ENCODE results near the gene CCDC170. TPM values are rescaled to one million over a fixed set of nuclear protein-coding genes. Genes with fewer than 3 reads are reported as not detected.
A peak's percentile ranks its signal among the peaks of the same experiment; 100 is the strongest.
"Not testable (repeated sequence)": the region's sequence is repeated elsewhere in the genome, so short reads cannot be mapped to it uniquely, and the experiment has no call there.

CCDC170 gene
- total and polyA plus RNA-seq, 9 donors = 0.41 to 1.4 (median 0.67) TPM

GRCh38 chr6:151506761-151507160 is 12.9 kb downstream of the CCDC170 start:
- Histone ChIP-seq H3K4me1 (ENCODE audit: control insufficient read depth, insufficient read depth, low read length) (no peaks in the 10 kb centered on the region), H3K27me3 (ENCODE audit: control insufficient read depth, insufficient read depth, low read length) (no peaks in the 10 kb centered on the region), H3K4me3 (ENCODE audit: low read length) (no peak overlapping the region), H3K9me3 (replicated peaks; ENCODE audit: control insufficient read depth, low read depth, low read length) (no peaks in the 10 kb centered on the region), H3K36me3 (ENCODE audit: control insufficient read depth, insufficient read depth, low read length) (no peaks in the 10 kb centered on the region), H3K27ac (ENCODE audit: low read length) (no peak overlapping the region)
- peak; percentile 31 for DNase-seq
- WGBS (ENCODE audit: insufficient coverage) = 100% methylated on average over 1 of the region's 2 CpGs

GRCh38 chr6:151509048-151509447 is 15.2 kb downstream of the CCDC170 start:
- H3K36me3 ChIP-seq (ENCODE audit: control insufficient read depth, insufficient read depth, low read length) = no peaks in the 10 kb centered on the region
- no peak overlapping the region for H3K27ac ChIP-seq (ENCODE audit: low read length)
- H3K4me3 ChIP-seq (ENCODE audit: low read length) = no peak overlapping the region
- WGBS (ENCODE audit: insufficient coverage) = no CpG with 5 or more reads among the region's 2 CpGs
- H3K4me1 ChIP-seq (ENCODE audit: control insufficient read depth, insufficient read depth, low read length) = no peaks in the 10 kb centered on the region
- no peaks in the 10 kb centered on the region for H3K27me3 ChIP-seq (ENCODE audit: control insufficient read depth, insufficient read depth, low read length)
- DNase-seq = no peak
- no peaks in the 10 kb centered on the region for H3K9me3 ChIP-seq (replicated peaks; ENCODE audit: control insufficient read depth, low read depth, low read length)

- Histone ChIP-seq H3K4me1 (ENCODE audit: control insufficient read depth, insufficient read depth, low read length) (no peaks in the 10 kb centered on the region), H3K27ac (ENCODE audit: low read length) (no peak overlapping the region), H3K4me3 (ENCODE audit: low read length) (no peak overlapping the region), H3K9me3 (replicated peaks; ENCODE audit: control insufficient read depth, low read depth, low read length) (no peaks in the 10 kb centered on the region), H3K27me3 (ENCODE audit: control insufficient read depth, insufficient read depth, low read length) (no peaks in the 10 kb centered on the region), H3K36me3 (ENCODE audit: control insufficient read depth, insufficient read depth, low read length) (no peaks in the 10 kb centered on the region)
- no peak for DNase-seq
- WGBS (ENCODE audit: insufficient coverage) = 80% methylated on average over 2 of the region's 5 CpGs
These were observed 18.7 kb downstream of the CCDC170 start for GRCh38 chr6:151512481-151512880.

- no peaks in the 10 kb centered on the region for H3K27me3 ChIP-seq (ENCODE audit: control insufficient read depth, insufficient read depth, low read length)
- no peak for DNase-seq
- no peak overlapping the region for H3K27ac ChIP-seq (ENCODE audit: low read length)
- H3K4me3 ChIP-seq (ENCODE audit: low read length) = no peak overlapping the region
- no peaks in the 10 kb centered on the region for H3K36me3 ChIP-seq (ENCODE audit: control insufficient read depth, insufficient read depth, low read length)
- WGBS (ENCODE audit: insufficient coverage) = 96% methylated on average over 4 of the region's 9 CpGs
- H3K9me3 ChIP-seq (replicated peaks; ENCODE audit: control insufficient read depth, low read depth, low read length) = peaks cover 7% of the 10 kb centered on the region
- no peaks in the 10 kb centered on the region for H3K4me1 ChIP-seq (ENCODE audit: control insufficient read depth, insufficient read depth, low read length)
These were observed 20.3 kb downstream of the CCDC170 start for GRCh38 chr6:151514000-151514730.

- not testable (repeated sequence) for H3K4me1 ChIP-seq (ENCODE audit: control insufficient read depth, insufficient read depth, low read length); DNase-seq; H3K27ac ChIP-seq (ENCODE audit: low read length); H3K27me3 ChIP-seq (ENCODE audit: control insufficient read depth, insufficient read depth, low read length); H3K36me3 ChIP-seq (ENCODE audit: control insufficient read depth, insufficient read depth, low read length); H3K4me3 ChIP-seq (ENCODE audit: low read length)
- H3K9me3 ChIP-seq (replicated peaks; ENCODE audit: control insufficient read depth, low read depth, low read length) = peaks cover 11% of the 10 kb centered on the region
- 70% methylated on average over 2 of the region's 5 CpGs for WGBS (ENCODE audit: insufficient coverage)
These were observed 25.2 kb downstream of the CCDC170 start for GRCh38 chr6:151518992-151519391.

- Histone ChIP-seq H3K9me3 (replicated peaks; ENCODE audit: control insufficient read depth, low read depth, low read length) (peaks cover 9% of the 10 kb centered on the region), H3K4me1 (ENCODE audit: control insufficient read depth, insufficient read depth, low read length) (no peaks in the 10 kb centered on the region), H3K27ac (ENCODE audit: low read length) (no peak overlapping the region), H3K4me3 (ENCODE audit: low read length) (no peak overlapping the region), H3K36me3 (ENCODE audit: control insufficient read depth, insufficient read depth, low read length) (no peaks in the 10 kb centered on the region), H3K27me3 (ENCODE audit: control insufficient read depth, insufficient read depth, low read length) (no peaks in the 10 kb centered on the region)
- WGBS (ENCODE audit: insufficient coverage) = no CpG with 5 or more reads among the region's 1 CpG
- no peak for DNase-seq
These were observed 29.2 kb downstream of the CCDC170 start for GRCh38 chr6:151523034-151523433.

GRCh38 chr6:151524059-151524458 is 30.2 kb downstream of the CCDC170 start:
- no peaks in the 10 kb centered on the region for H3K27me3 ChIP-seq (ENCODE audit: control insufficient read depth, insufficient read depth, low read length)
- no peaks in the 10 kb centered on the region for H3K36me3 ChIP-seq (ENCODE audit: control insufficient read depth, insufficient read depth, low read length)
- WGBS (ENCODE audit: insufficient coverage) = 71% methylated on average over 1 of the region's 2 CpGs
- H3K4me3 ChIP-seq (ENCODE audit: low read length) = no peak overlapping the region
- H3K27ac ChIP-seq (ENCODE audit: low read length) = no peak overlapping the region
- DNase-seq = no peak
- no peaks in the 10 kb centered on the region for H3K4me1 ChIP-seq (ENCODE audit: control insufficient read depth, insufficient read depth, low read length)
- peaks cover 4% of the 10 kb centered on the region for H3K9me3 ChIP-seq (replicated peaks; ENCODE audit: control insufficient read depth, low read depth, low read length)

GRCh38 chr6:151534576-151534975 is 40.8 kb downstream of the CCDC170 start:
- WGBS (ENCODE audit: insufficient coverage) = no CpG with 5 or more reads among the region's 3 CpGs
- Histone ChIP-seq H3K4me1 (ENCODE audit: control insufficient read depth, insufficient read depth, low read length) (no peaks in the 10 kb centered on the region), H3K9me3 (replicated peaks; ENCODE audit: control insufficient read depth, low read depth, low read length) (no peaks in the 10 kb centered on the region), H3K36me3 (ENCODE audit: control insufficient read depth, insufficient read depth, low read length) (no peaks in the 10 kb centered on the region), H3K27me3 (ENCODE audit: control insufficient read depth, insufficient read depth, low read length) (no peaks in the 10 kb centered on the region), H3K27ac (ENCODE audit: low read length) (no peak overlapping the region), H3K4me3 (ENCODE audit: low read length) (no peak overlapping the region)
- DNase-seq = no peak

- Histone ChIP-seq H3K36me3 (ENCODE audit: control insufficient read depth, insufficient read depth, low read length) (no peaks in the 10 kb centered on the region), H3K27ac (ENCODE audit: low read length) (peak overlapping the region; percentile 49), H3K27me3 (ENCODE audit: control insufficient read depth, insufficient read depth, low read length) (no peaks in the 10 kb centered on the region), H3K9me3 (replicated peaks; ENCODE audit: control insufficient read depth, low read depth, low read length) (peaks cover 4% of the 10 kb centered on the region), H3K4me3 (ENCODE audit: low read length) (no peak overlapping the region), H3K4me1 (ENCODE audit: control insufficient read depth, insufficient read depth, low read length) (no peaks in the 10 kb centered on the region)
- DNase-seq = no peak
- no CpG with 5 or more reads among the region's 4 CpGs for WGBS (ENCODE audit: insufficient coverage)
These were observed 41.8 kb downstream of the CCDC170 start for GRCh38 chr6:151535476-151536187.

- peaks cover 4% of the 10 kb centered on the region for H3K9me3 ChIP-seq (replicated peaks; ENCODE audit: control insufficient read depth, low read depth, low read length)
- no peak overlapping the region for H3K4me3 ChIP-seq (ENCODE audit: low read length)
- no peaks in the 10 kb centered on the region for H3K4me1 ChIP-seq (ENCODE audit: control insufficient read depth, insufficient read depth, low read length)
- no peaks in the 10 kb centered on the region for H3K36me3 ChIP-seq (ENCODE audit: control insufficient read depth, insufficient read depth, low read length)
- no peak overlapping the region for H3K27ac ChIP-seq (ENCODE audit: low read length)
- no CpG with 5 or more reads among the region's 10 CpGs for WGBS (ENCODE audit: insufficient coverage)
- H3K27me3 ChIP-seq (ENCODE audit: control insufficient read depth, insufficient read depth, low read length) = no peaks in the 10 kb centered on the region
- peak; percentile 69 for DNase-seq
These were observed 42.3 kb downstream of the CCDC170 start for GRCh38 chr6:151536188-151536479.

All from muscle of leg (tissue), 11 donors.